ENCODE results near the gene IQUB.
A peak's percentile ranks its signal among the peaks of the same experiment; 100 is the strongest.
"Not testable (repeated sequence)": the region's sequence is repeated elsewhere in the genome, so short reads cannot be mapped to it uniquely, and the experiment has no call there.

IQUB gene

GRCh38 chr7:123538897-123539296, 4.5 kb upstream of the IQUB start:
- DNase-seq, result no peak

GRCh38 chr7:123538189-123538714, 3.9 kb upstream of the IQUB start:
- no peak for DNase-seq

DNA sequence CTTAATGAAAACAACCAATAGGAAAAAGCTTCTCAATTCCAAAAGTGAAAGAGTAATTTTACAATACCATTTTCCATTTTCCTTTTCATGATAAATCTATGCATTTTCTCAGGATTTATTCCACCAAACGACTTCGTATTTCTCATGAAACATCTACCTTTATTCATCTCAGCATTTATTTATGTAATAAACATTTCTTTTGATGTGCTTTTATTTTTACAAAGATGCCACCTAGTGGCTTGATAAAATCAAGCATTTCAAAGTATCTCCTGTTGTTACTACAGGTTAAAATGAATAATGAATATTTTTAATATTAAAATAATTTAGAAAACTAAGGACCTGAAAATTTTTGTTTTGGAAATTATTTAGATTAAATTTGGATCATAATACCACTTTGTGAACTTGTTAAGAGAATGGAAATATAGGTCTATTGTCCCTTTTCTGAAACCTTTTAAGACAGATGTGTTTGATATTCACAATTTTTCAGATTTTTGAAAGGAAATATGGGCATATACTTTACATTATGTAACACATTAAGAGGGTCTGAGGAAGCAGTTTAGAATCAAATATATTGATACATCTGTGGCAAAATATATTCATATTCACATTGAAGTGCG, 2.7 kb upstream of the IQUB start:
- DNase-seq, result no peak

DNA sequence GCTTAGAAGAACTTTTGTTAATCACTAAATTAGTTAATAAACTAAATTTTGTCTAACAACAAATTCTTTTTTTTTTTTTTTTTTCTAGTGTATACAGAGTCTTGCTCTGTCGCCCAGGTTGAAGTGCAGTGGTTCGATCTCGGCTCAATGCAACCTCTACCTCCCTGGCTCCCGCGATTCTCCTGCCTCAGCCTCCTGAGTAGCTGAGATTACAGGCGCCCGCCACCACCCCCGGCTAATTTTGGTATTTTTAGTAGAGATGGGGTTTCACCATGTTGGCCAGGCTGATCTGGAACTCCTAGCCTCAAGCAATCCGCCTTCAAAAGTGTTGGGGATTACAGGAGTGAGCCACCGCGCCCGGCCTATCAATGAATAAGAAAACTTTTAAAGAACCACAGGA, 1.1 kb upstream of the IQUB start:
- no peak for DNase-seq

- DNase-seq, result no peak
These were observed 439 bp downstream of the IQUB start for GRCh38 chr7:123533929-123534382.

DNA sequence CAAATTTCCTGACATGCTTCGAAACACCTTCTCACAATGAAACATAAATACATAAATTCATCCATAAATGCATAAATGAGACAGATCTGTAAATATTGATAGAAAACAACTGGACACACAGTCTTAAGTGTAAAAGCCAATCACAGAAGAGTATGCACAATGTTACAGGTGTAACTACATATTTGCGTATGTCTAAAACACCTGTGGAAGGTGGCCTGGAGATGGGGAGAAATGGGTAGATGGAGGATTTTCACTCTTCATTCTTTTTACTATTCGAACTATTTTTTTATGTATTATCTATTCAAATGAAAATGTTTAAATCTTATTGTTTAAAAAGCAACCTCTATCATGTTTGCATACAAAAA, 860 bp downstream of the IQUB start:
- DNase-seq, result no peak

- not testable (repeated sequence) for DNase-seq
These were observed 1.4 kb downstream of the IQUB start for GRCh38 chr7:123532788-123533552.

GRCh38 chr7:123532343-123532742, 2.1 kb downstream of the IQUB start:
- DNase-seq, result not testable (repeated sequence)

DNA sequence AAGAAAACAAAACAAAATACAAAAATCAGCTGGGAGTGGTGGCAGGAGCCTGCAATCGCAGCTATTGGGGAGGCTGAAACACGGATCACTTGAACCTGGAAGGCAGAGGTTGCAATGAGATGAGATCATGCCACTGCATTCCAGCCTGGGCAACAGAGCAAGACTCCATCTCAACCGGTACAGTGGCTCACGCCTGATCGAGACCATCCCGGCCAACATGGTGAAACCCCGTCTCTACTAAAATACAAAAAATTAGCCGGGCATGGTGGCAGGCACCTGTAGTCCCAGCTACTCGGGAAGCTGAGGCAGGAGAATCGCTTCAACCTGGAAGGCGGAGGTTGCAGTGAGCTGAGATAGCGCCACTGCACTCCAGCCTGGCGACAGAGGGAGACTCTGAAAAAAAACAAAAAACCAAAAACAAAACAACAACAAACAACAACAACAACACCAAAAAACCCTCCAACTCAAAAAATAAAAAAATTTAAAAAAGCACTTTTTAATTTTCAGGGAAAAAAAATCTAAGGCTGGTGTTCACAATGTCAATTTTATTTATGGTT, 4.3 kb downstream of the IQUB start:
- DNase-seq, result not testable (repeated sequence)

DNA sequence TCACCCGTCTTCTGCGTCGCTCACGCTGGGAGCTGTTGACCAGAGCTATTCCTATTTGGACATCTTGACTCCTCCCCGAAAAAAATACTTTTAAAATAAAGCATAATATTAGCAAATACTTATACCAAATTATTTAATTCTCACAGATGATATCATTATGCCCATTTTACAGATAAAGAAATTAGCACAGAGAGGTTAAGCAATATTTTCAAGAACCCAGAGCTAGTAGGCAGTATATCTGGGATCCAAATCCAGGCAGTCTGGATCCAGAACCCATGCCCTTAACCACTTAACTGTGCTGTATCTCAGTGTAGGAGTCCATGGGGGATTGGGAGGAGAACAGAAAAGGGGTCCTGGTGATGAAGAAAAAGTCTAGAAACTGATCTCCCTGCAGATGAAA, 6.1 kb downstream of the IQUB start:
- DNase-seq, result no peak

GRCh38 chr7:123527712-123528225, 6.6 kb downstream of the IQUB start:
- not testable (repeated sequence) for DNase-seq

DNA sequence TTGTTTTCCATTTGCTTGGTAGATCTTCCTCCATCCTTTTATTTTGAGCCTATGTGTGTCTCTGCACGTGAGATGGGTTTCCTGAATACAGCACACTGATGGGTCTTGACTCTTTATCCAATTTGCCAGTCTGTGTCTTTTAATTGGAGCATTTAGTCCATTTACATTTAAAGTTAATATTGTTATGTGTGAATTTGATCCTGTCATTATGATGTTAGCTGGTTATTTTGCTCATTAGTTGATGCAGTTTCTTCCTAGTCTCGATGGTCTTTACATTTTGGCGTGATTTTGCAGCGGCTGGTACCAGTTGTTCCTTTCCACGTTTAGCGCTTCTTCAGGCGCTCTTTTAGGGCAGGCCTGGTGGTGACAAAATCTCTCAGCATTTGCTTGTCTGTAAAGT, 7.9 kb downstream of the IQUB start:
- not testable (repeated sequence) for DNase-seq

GRCh38 chr7:123522066-123522465, 12.3 kb downstream of the IQUB start:
- DNase-seq, result no peak

DNA sequence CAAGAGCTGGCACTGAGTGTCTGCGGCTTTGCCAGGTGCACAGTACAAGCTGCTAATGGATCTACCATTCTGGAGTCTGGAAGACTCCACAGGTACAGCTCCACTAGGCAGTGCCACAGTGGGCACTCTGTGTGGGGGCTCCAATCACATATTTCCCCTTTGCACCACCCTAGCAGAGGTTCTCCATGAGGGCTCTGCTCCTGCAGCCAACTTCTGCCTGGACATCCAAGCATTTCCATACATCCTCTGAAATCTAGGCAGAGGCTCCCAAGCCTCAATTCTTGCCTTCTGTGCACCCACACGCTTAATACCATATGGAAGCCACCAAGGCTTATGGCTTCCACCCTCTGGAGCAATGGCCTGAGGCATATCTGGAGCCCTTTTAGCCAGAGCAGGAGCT, 29.2 kb downstream of the IQUB start:
- DNase-seq, result no peak

DNA sequence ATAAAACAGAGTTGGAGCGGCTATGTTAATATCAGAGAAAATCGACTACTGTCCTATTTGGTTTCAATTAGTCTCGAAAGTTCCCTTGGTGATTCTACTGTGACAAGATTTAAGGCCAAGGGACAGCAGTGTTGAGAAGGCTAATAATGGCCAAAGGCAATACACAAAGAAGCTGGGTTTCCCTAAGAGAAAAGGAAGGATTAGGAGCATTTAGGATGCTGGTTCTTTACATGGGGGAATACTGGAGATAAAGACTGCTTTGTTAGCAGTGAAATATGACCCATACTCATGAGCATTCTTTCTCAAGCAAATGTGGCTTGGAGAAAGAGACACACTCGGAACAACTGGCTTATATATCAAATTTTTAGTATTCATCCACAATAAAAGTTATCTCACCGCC, 32.2 kb downstream of the IQUB start:
- no peak for DNase-seq

DNA sequence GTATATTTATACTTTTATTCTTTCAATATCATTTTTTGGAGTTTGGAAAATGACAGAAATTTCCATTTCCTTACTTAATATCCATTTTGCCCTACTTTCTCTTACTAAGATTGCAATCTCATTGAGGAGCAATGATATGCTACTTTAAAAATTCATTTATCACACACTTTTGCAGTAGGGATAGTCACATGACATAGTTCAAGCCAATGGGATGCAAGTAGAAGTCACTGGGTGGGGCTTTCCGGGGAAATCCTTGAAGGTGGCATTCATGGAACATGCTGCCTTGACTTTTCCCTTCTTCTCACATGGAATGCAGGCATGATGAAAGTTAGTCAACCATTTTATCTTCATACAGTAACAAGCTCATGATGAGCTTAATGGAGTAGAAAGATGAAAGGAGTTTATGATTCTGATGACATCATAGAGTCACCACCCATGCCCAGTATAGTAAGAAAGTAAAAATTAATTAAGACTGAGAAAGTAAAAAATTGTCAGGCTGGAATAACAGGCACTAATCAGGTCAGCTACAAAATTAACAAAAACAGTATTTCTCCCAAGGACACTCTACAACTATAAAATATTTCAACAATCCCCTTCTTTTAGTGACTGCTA, 33.4 kb downstream of the IQUB start:
- no peak for DNase-seq

DNA sequence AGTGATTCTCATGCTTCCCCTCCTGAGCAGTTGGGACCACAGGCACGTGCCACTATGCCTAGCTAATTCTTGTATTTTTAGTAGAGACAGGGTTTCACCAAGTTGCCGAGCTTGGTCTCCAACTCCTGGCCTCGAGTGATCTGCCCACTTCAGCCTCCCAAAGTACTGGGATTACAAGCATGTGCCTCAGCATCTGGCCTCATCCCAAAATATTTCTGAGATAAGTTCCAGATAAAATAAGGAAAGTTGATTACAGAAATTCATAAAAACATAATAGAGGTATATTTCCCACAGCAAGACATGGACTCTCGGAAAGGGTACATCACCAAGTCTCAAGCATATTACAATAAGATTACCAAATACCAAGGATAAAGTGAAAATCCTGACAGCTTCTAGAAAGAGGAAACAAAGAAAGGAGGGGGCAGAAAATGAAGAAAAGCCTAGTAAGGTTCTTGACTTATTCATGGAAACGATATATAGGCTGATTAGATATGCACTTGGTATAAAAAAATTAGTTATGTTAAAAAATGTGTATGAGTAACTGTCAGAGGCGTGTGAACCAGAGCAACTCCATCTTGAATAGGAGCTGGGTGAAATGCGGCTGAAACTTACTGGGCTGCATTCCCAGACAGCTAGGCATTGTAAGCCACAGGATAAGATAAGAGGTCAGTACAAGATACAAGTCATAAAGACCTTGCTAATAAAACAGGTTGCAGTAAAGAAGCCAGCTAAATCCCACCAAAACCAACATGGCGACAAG, 35.0 kb downstream of the IQUB start:
- no peak for DNase-seq

- DNase-seq, result no peak
These were observed 35.8 kb downstream of the IQUB start for GRCh38 chr7:123498601-123499000.

DNA sequence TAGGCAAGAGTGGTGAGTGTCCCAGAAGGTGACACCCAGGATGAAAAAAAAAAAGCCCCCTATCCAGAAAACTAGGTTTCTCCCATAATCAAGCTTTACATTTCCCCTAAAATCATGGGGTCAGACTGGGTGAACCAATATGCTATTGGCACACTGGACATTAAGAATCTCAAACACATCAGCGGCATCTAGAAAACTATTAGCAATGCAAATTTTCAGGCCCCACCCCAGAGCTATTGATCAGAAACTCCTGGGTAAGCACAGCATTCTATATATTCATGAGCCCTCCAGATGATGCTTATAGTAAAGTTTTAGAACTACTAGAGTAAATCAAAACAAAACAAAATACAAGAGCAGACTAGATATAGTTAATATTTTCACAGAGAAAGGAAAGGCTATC, 36.4 kb downstream of the IQUB start:
- no peak for DNase-seq

GRCh38 chr7:123494193-123494796, 40.1 kb downstream of the IQUB start:
- DNase-seq, result peak; percentile 58

GRCh38 chr7:123492485-123492884, 41.9 kb downstream of the IQUB start:
- no peak for DNase-seq

GRCh38 chr7:123485721-123486120, 48.7 kb downstream of the IQUB start:
- DNase-seq, result no peak

Measured in NCI-H526 treated with DMSO at 0.1 percent for 48 hours (cell line).